HEK293 (cell line): ENCODE measurements around the gene NOS1AP.

Experiments used
- GLIS1 ChIP-seq: fragments of 450-650 bp; formaldehyde crosslinking; IDR thresholded peaks from 2 replicates; pipeline ENCODE4 v1.5.1; 2016; ENCODE audit warnings: missing biosample characterization, missing genetic modification characterization
- KLF1 ChIP-seq: fragments of 450-650 bp; formaldehyde crosslinking; IDR thresholded peaks from 2 replicates; pipeline ENCODE4 v1.5.1; 2016; ENCODE audit warnings: missing biosample characterization, missing genetic modification characterization
- KLF8 ChIP-seq: fragments of 450-650 bp; formaldehyde crosslinking; IDR thresholded peaks from 2 replicates; pipeline ENCODE4 v1.5.1; 2016; ENCODE audit warnings: missing biosample characterization, missing genetic modification characterization
- YY2 ChIP-seq: fragments of 450-650 bp; formaldehyde crosslinking; IDR thresholded peaks from 2 replicates; pipeline ENCODE4 v1.5.1; 2016; ENCODE audit warnings: missing biosample characterization, missing genetic modification characterization
- ZBTB7A ChIP-seq: fragments of 450-650 bp; formaldehyde crosslinking; IDR thresholded peaks from 2 replicates; pipeline ENCODE4 v1.5.1; 2016; ENCODE audit warnings: low read depth, missing biosample characterization, missing genetic modification characterization
- ZFHX2 ChIP-seq: fragments of 450-650 bp; formaldehyde crosslinking; conservative IDR thresholded peaks from 2 replicates; pipeline ENCODE4 v1.5.1; 2016; ENCODE audit warnings: missing biosample characterization, missing genetic modification characterization
- ZNF10 ChIP-seq: fragments of 450-650 bp; formaldehyde crosslinking; IDR thresholded peaks from 2 replicates; pipeline ENCODE4 v1.5.1; 2017; ENCODE audit warnings: missing biosample characterization, missing genetic modification characterization
- ZNF112 ChIP-seq: fragments of 450-650 bp; formaldehyde crosslinking; IDR thresholded peaks from 2 replicates; pipeline ENCODE4 v1.5.0; 2017; ENCODE audit warnings: missing biosample characterization, missing genetic modification characterization
- ZNF133 ChIP-seq: fragments of 450-650 bp; formaldehyde crosslinking; IDR thresholded peaks from 2 replicates; pipeline ENCODE4 v1.5.1; 2016; ENCODE audit warnings: missing biosample characterization, missing genetic modification characterization
- ZNF138 ChIP-seq: fragments of 450-650 bp; formaldehyde crosslinking; IDR thresholded peaks from 2 replicates; pipeline ENCODE4 v1.5.1; 2016; ENCODE audit warnings: missing biosample characterization, missing genetic modification characterization, borderline replicate concordance
- ZNF155 ChIP-seq: fragments of 450-650 bp; formaldehyde crosslinking; IDR thresholded peaks from 2 replicates; pipeline ENCODE4 v1.5.1; 2016; ENCODE audit warnings: missing biosample characterization, missing genetic modification characterization
- ZNF157 ChIP-seq: fragments of 450-650 bp; formaldehyde crosslinking; IDR thresholded peaks from 2 replicates; pipeline ENCODE4 v1.5.1; 2016; ENCODE audit warnings: missing biosample characterization, missing genetic modification characterization
- ZNF18 ChIP-seq: fragments of 450-650 bp; formaldehyde crosslinking; IDR thresholded peaks from 2 replicates; pipeline ENCODE4 v1.5.1; 2016; ENCODE audit warnings: missing biosample characterization, missing genetic modification characterization
- ZNF202 ChIP-seq: fragments of 450-650 bp; formaldehyde crosslinking; IDR thresholded peaks from 2 replicates; pipeline ENCODE4 v1.5.1; 2016; ENCODE audit warnings: missing biosample characterization, missing genetic modification characterization, borderline replicate concordance
- ZNF26 ChIP-seq: fragments of 450-650 bp; formaldehyde crosslinking; IDR thresholded peaks from 2 replicates; pipeline ENCODE4 v1.5.1; 2016; ENCODE audit warnings: missing biosample characterization, missing genetic modification characterization
- ZNF362 ChIP-seq: fragments of 450-650 bp; formaldehyde crosslinking; IDR thresholded peaks from 2 replicates; pipeline ENCODE4 v1.5.1; 2016; ENCODE audit warnings: missing biosample characterization, missing genetic modification characterization
- ZNF37A ChIP-seq: fragments of 450-650 bp; IDR thresholded peaks from 2 replicates; pipeline ENCODE4 v1.5.1; 2018; ENCODE audit warnings: missing biosample characterization, missing genetic modification characterization
- ZNF391 ChIP-seq: fragments of 450-650 bp; formaldehyde crosslinking; IDR thresholded peaks from 2 replicates; pipeline ENCODE4 v1.5.1; 2016; ENCODE audit warnings: low read depth, missing biosample characterization, missing genetic modification characterization, borderline replicate concordance
- ZNF398 ChIP-seq: fragments of 450-650 bp; formaldehyde crosslinking; IDR thresholded peaks from 2 replicates; pipeline ENCODE4 v1.5.1; 2017; ENCODE audit warnings: missing biosample characterization, missing genetic modification characterization
- ZNF521 ChIP-seq: fragments of 450-650 bp; formaldehyde crosslinking; IDR thresholded peaks from 2 replicates; pipeline ENCODE4 v1.5.1; 2017; ENCODE audit warnings: missing biosample characterization, mild to moderate bottlenecking, missing genetic modification characterization
- ZNF596 ChIP-seq: fragments of 450-650 bp; IDR thresholded peaks from 2 replicates; pipeline ENCODE4 v1.5.0; 2018; ENCODE audit warnings: missing biosample characterization, mild to moderate bottlenecking, missing genetic modification characterization, moderate library complexity
- ZNF629 ChIP-seq: fragments of 450-650 bp; formaldehyde crosslinking; IDR thresholded peaks from 2 replicates; pipeline ENCODE4 v1.5.1; 2017; ENCODE audit warnings: missing biosample characterization, missing genetic modification characterization
- ZNF639 ChIP-seq: fragments of 450-650 bp; formaldehyde crosslinking; IDR thresholded peaks from 2 replicates; pipeline ENCODE4 v1.5.1; 2016; ENCODE audit warnings: missing biosample characterization, missing genetic modification characterization
- ZNF645 ChIP-seq: fragments of 450-650 bp; formaldehyde crosslinking; IDR thresholded peaks from 2 replicates; pipeline ENCODE4; 2016; ENCODE audit warnings: missing biosample characterization, missing genetic modification characterization
- ZNF692 ChIP-seq: fragments of 450-650 bp; formaldehyde crosslinking; IDR thresholded peaks from 2 replicates; pipeline ENCODE4 v1.5.1; 2016; ENCODE audit warnings: missing biosample characterization, missing genetic modification characterization
- ZNF768 ChIP-seq: fragments of 450-650 bp; formaldehyde crosslinking; IDR thresholded peaks from 2 replicates; pipeline ENCODE4 v1.5.1; 2018; ENCODE audit warnings: missing biosample characterization, mild to moderate bottlenecking, missing genetic modification characterization
- ZSCAN16 ChIP-seq: fragments of 450-650 bp; formaldehyde crosslinking; IDR thresholded peaks from 2 replicates; pipeline ENCODE4 v1.5.1; 2016; ENCODE audit warnings: missing biosample characterization, missing genetic modification characterization
- ZSCAN30 ChIP-seq: fragments of 450-650 bp; IDR thresholded peaks from 2 replicates; pipeline ENCODE4 v1.5.1; 2018; ENCODE audit warnings: missing biosample characterization, mild to moderate bottlenecking, missing genetic modification characterization, moderate library complexity

The NOS1AP gene

GRCh38 chr1:162069334-162070093 is at the start of gene NOS1AP (continued):
- no peak for TF ChIP-seq ZNF18 (tag by site-specific recombination)
- no peak for TF ChIP-seq ZNF202 (tag by site-specific recombination)
- no peak for TF ChIP-seq KLF1 (tag by site-specific recombination)
- no peak for TF ChIP-seq ZSCAN16 (tag by site-specific recombination)
- TF ChIP-seq ZNF37A: no peak
- TF ChIP-seq ZNF133 (tag by site-specific recombination): no peak
- TF ChIP-seq ZNF26 (tag by site-specific recombination): no peak
- no peak for TF ChIP-seq ZNF768 (tag by site-specific recombination)
- no peak for TF ChIP-seq ZNF10
- no peak for TF ChIP-seq ZFHX2 (tag by site-specific recombination)
- TF ChIP-seq YY2: no peak
- TF ChIP-seq ZNF157 (tag by site-specific recombination): no peak
- no peak for TF ChIP-seq ZNF629
- no peak for TF ChIP-seq ZBTB7A (tag by site-specific recombination)
- no peak for TF ChIP-seq ZNF692 (tag by site-specific recombination)
- TF ChIP-seq ZNF155: no peak
- TF ChIP-seq ZNF596 (tag by site-specific recombination): 0 out of 2 replicates have a peak, but pooled peaks have one; percentile 4
- no peak for TF ChIP-seq ZNF362 (tag by site-specific recombination)
- TF ChIP-seq ZNF112: no peak
- peak; percentile 31; the same call in 1 of the 2 replicates for TF ChIP-seq ZSCAN30 (tag by site-specific recombination)
- TF ChIP-seq ZNF138 (tag by site-specific recombination): no peak
- no peak for TF ChIP-seq KLF8 (tag by site-specific recombination)
- TF ChIP-seq ZNF398 (tag by site-specific recombination): peak; percentile 27; the same call in 1 of the 2 replicates
- no peak; the same call in 1 of the 2 replicates for TF ChIP-seq ZNF639
- peak; percentile 27; the same call in 1 of the 2 replicates for TF ChIP-seq GLIS1
- no peak for TF ChIP-seq ZNF645 (tag by site-specific recombination)
- no peak for TF ChIP-seq ZNF391
- TF ChIP-seq ZNF521 (tag by site-specific recombination): no peak
